GM06990 (cell line): Measurements from ENCODE around the gene C1S.

Experiments used
- DNase-seq: peaks from one replicate; pipeline ENCODE4 v3.0.0-alpha.2; 2011; ENCODE audit not compliant: insufficient read length; ENCODE audit errors: extremely low read depth
- H3K27me3 ChIP-seq: replicated peaks from 2 replicates; pipeline ENCODE4 v1.6.0; 2011; ENCODE audit warnings: low read length; ENCODE audit not compliant: control insufficient read depth, insufficient read depth
- H3K36me3 ChIP-seq: 2 replicates; pipeline ENCODE4 v1.5.1; 2011; ENCODE audit warnings: low read length; ENCODE audit not compliant: control insufficient read depth, insufficient read depth
- H3K4me3 ChIP-seq: replicated peaks from 2 replicates; pipeline ENCODE4 v1.5.1; 2011; ENCODE audit warnings: low read depth, mild to moderate bottlenecking, control low read depth, low read length
- CTCF ChIP-seq: IDR thresholded peaks from 2 replicates; pipeline ENCODE4 v1.5.1; 2011; ENCODE audit warnings: low read length, control low read depth, mild to moderate bottlenecking, inconsistent platforms; ENCODE audit not compliant: insufficient read depth, poor library complexity, severe bottlenecking

The C1S gene

GRCh38 chr12:7113389-7113871, 52.9 kb downstream of the C1S start:
- peak; percentile 82 for TF ChIP-seq CTCF
- Histone ChIP-seq H3K36me3 (peaks cover 18% of the 10 kb centered on the region), H3K4me3 (no peak overlapping the region), H3K27me3 (no peaks in the 10 kb centered on the region)
- DNase-seq = no peak

DNA sequence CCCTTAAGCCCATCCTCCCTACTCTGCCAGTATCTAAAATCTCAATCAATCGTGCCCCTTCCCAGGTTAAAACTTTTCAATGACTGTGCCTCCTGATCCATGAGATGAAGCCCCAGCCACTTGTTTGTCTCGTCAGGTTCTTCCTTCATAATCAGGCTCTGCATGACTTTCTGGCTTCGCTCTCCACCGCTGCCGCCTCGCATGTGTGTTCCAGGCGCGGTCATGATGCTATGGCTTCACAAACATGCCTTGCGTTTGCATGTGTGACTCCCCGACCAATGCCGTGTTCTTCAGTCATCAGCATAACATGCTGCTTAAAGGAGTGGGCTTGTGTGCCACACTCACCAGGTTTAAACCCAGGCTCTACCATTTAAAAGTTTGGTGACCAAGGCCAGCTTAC, 53.5 kb downstream of the C1S start:
- no peak for DNase-seq
- H3K4me3 ChIP-seq = no peak overlapping the region
- H3K27me3 ChIP-seq = no peaks in the 10 kb centered on the region
- no peak for TF ChIP-seq CTCF
- H3K36me3 ChIP-seq = peaks cover 18% of the 10 kb centered on the region

GRCh38 chr12:7114851-7115250, 54.3 kb downstream of the C1S start:
- Histone ChIP-seq H3K36me3 (peaks cover 18% of the 10 kb centered on the region), H3K27me3 (no peaks in the 10 kb centered on the region), H3K4me3 (no peak overlapping the region)
- TF ChIP-seq CTCF = no peak
- no peak for DNase-seq

GRCh38 chr12:7116196-7116595, 55.7 kb downstream of the C1S start:
- Histone ChIP-seq H3K4me3 (no peak overlapping the region), H3K36me3 (peaks cover 15% of the 10 kb centered on the region), H3K27me3 (no peaks in the 10 kb centered on the region)
- no peak for DNase-seq
- TF ChIP-seq CTCF = no peak

DNA sequence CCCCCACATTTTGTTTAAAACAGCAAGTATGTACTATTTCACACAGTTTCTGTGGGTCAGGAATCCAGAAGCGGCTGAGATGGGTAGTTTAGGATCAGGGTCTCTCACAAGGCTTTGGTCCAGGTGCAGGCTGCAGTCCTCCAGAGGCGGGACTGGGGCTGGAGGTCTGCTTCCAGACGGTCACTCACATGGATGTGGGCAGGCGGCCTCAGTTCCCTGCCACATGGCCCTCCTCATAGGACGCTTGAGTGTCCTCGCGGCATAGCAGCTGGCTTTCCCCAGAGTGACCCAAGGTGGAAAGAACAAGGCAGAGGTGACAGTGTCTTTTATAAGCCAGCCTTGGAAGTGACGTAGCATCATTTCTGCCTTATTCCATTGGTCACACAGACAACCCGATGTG, 56.4 kb downstream of the C1S start:
- Histone ChIP-seq H3K27me3 (no peaks in the 10 kb centered on the region), H3K36me3 (peaks cover 17% of the 10 kb centered on the region), H3K4me3 (no peak overlapping the region)
- TF ChIP-seq CTCF = no peak
- no peak for DNase-seq

GRCh38 chr12:7117670-7118069, 57.2 kb downstream of the C1S start:
- TF ChIP-seq CTCF = no peak
- H3K36me3 ChIP-seq = peaks cover 17% of the 10 kb centered on the region
- no peak overlapping the region for H3K4me3 ChIP-seq
- DNase-seq = no peak
- H3K27me3 ChIP-seq = no peaks in the 10 kb centered on the region
